HCT116 (cell line): ENCODE data around the gene TSPAN33. TPM values are rescaled to one million over a fixed set of nuclear protein-coding genes. Genes with fewer than 3 reads are reported as not detected.

ENCODE experiments used
- ATAC-seq: fragments of 200-7000 bp; cut with Tn5 transposase; 2 replicates; pipeline ENCODE4 v1.9.1; 2020; ENCODE audit warnings: mild to moderate bottlenecking, moderate library complexity
- BruUV-seq: library from RNA; stranded (reverse); fragments of 400-500 nt; replicated peaks from 2 replicates; lab custom pipeline; 2021; lab: Mats Ljungman, UMichigan
- CTCF ChIA-PET: fragments of 300-600 bp; sonication (Branson Sonifier 250); formaldehyde crosslinking; loops from one replicate; lab custom pipeline; 2021; ENCODE audit warnings: antibody characterized with exemption; lab: Charles Lee
- POLR2A ChIA-PET: fragments of 300-600, 350-600 bp; sonication (Branson Sonifier 250); formaldehyde crosslinking; loops from one replicate; lab custom pipeline; 2021; ENCODE audit warnings: antibody characterized with exemption; lab: Charles Lee
- RAD21 ChIA-PET, 2 experiments: fragments of 300-600 bp; sonication (Branson Sonifier 250); formaldehyde crosslinking; loops; one replicate each; lab custom pipeline; 2023; ENCODE audit warnings: low total read pairs in 2 of 2; ENCODE audit not compliant: uncharacterized antibody in 2 of 2, unreplicated experiment in 2 of 2, low non-redundant PET in 1 of 2; lab: Charles Lee
- DNase-seq: peaks from one replicate; pipeline ENCODE4 v3.0.0-alpha.2; 2010; ENCODE audit warnings: low read depth, low spot score
- H2AFZ ChIP-seq: fragments of 200-600 bp; shearing (Covaris generic), sonication (generic); 2 replicates; pipeline ENCODE4 v1.6.1; 2017; ENCODE audit warnings: low read depth, mixed run types, mixed read lengths, antibody characterized with exemption, low read length; ENCODE audit not compliant: poor library complexity, severe bottlenecking
- H3K27ac ChIP-seq: 2 replicates; pipeline ENCODE4 v1.5.1; 2012; ENCODE audit warnings: low read depth, low read length
- H3K27me3 ChIP-seq: fragments of 200-600 bp; sonication (generic); 2 replicates; pipeline ENCODE4 v1.6.1; 2016; ENCODE audit warnings: mixed run types, low read length, mixed read lengths; ENCODE audit not compliant: insufficient read depth
- H3K36me3 ChIP-seq, 2 experiments: fragments of 200-500 bp in 1 of 2; fragments of 200-600 bp in 1 of 2; sonication (Bioruptor generic) in 1 of 2; sonication (generic) in 1 of 2; 2 replicates each; pipeline versions ENCODE4 v1.5.1 to v1.6.1; 2014 to 2016; ENCODE audit warnings: low read length in 2 of 2, inconsistent platforms in 1 of 2, mixed read lengths in 1 of 2, mixed run types in 1 of 2; ENCODE audit not compliant: insufficient read depth in 2 of 2, control insufficient read depth in 1 of 2
- H3K4me1 ChIP-seq, 2 experiments: fragments of 200-600 bp in 1 of 2; sonication (generic) in 1 of 2; 2 replicates each; pipeline versions ENCODE4 v1.5.1 to v1.6.1; 2012 to 2017; ENCODE audit warnings: low read length in 2 of 2, inconsistent platforms in 1 of 2, mild to moderate bottlenecking in 1 of 2, mixed read lengths in 1 of 2, mixed run types in 1 of 2, moderate library complexity in 1 of 2; ENCODE audit not compliant: insufficient read depth in 2 of 2, control insufficient read depth in 1 of 2
- H3K4me2 ChIP-seq: fragments of 200-600 bp; sonication (generic); 2 replicates; pipeline ENCODE4 v1.6.1; 2017; ENCODE audit warnings: mixed run types, low read length, mixed read lengths
- H3K4me3 ChIP-seq, 2 experiments: fragments of 200-600 bp in 1 of 2; sonication (generic) in 1 of 2; replicated peaks in 1 of 2; 2 replicates each; pipeline ENCODE4 v1.5.1; 2011 to 2016; ENCODE audit warnings: low read length in 2 of 2, control low read depth in 1 of 2, low read depth in 1 of 2, mild to moderate bottlenecking in 1 of 2, mixed read lengths in 1 of 2, mixed run types in 1 of 2
- H3K79me2 ChIP-seq: fragments of 200-600 bp; sonication (generic); 2 replicates; pipeline ENCODE4 v1.6.1; 2017; ENCODE audit warnings: mild to moderate bottlenecking, mixed run types, low read length, moderate library complexity, mixed read lengths; ENCODE audit not compliant: insufficient read depth
- H3K9ac ChIP-seq: fragments of 200-600 bp; sonication (generic); 2 replicates; pipeline ENCODE4 v1.6.1; 2016; ENCODE audit warnings: low read length, mixed read lengths
- H3K9me2 ChIP-seq: fragments of 200-600 bp; sonication (generic), shearing (Covaris generic); 2 replicates; pipeline ENCODE4 v1.6.1; 2017; ENCODE audit warnings: mixed run types, mild to moderate bottlenecking, moderate library complexity; ENCODE audit not compliant: insufficient read depth
- H3K9me3 ChIP-seq, 2 experiments: fragments of 200-500 bp in 1 of 2; fragments of 200-600 bp in 1 of 2; sonication (Bioruptor generic) in 1 of 2; sonication (generic) in 1 of 2; 2 replicates each; pipeline ENCODE4 v1.6.1; 2014 to 2017; ENCODE audit warnings: low read length in 2 of 2, mixed read lengths in 2 of 2, inconsistent platforms in 1 of 2, low read depth in 1 of 2, mild to moderate bottlenecking in 1 of 2, mixed run types in 1 of 2, moderate library complexity in 1 of 2; ENCODE audit not compliant: control insufficient read depth in 1 of 2, insufficient read depth in 1 of 2
- H4K20me1 ChIP-seq: fragments of 200-600 bp; sonication (generic), shearing (Covaris generic); 2 replicates; pipeline ENCODE4 v1.6.1; 2017; ENCODE audit warnings: mixed run types, mild to moderate bottlenecking, moderate library complexity; ENCODE audit not compliant: insufficient read depth
- CBX3 ChIP-seq: IDR thresholded peaks from 2 replicates; pipeline ENCODE4 v1.6.1; 2012; ENCODE audit warnings: low read depth
- CTCF ChIP-seq, 3 experiments: fragments of 200-600 bp in 1 of 3; sonication (generic) in 1 of 3; IDR thresholded peaks in 2 of 3; conservative IDR thresholded peaks in 1 of 3; 2 replicates each; pipeline ENCODE4 v1.5.1; 2012 to 2017; ENCODE audit warnings: low read depth in 2 of 3, low read length in 2 of 3, antibody characterized with exemption in 1 of 3, borderline replicate concordance in 1 of 3, control low read depth in 1 of 3, mild to moderate bottlenecking in 1 of 3, mixed read lengths in 1 of 3, mixed run types in 1 of 3, moderate library complexity in 1 of 3; ENCODE audit not compliant: insufficient read depth in 1 of 3
- EGR1 ChIP-seq: IDR thresholded peaks from 2 replicates; pipeline ENCODE4 v1.6.1; 2012; ENCODE audit warnings: low read depth
- ELF1 ChIP-seq: IDR thresholded peaks from 2 replicates; pipeline ENCODE4 v1.6.1; 2012; ENCODE audit warnings: low read depth, borderline replicate concordance
- EZH2phosphoT487 ChIP-seq: fragments of 200-600 bp; IDR thresholded peaks from 2 replicates; pipeline ENCODE4 v1.6.1; 2018; ENCODE audit warnings: antibody characterized with exemption, borderline replicate concordance
- FOSL1 ChIP-seq: IDR thresholded peaks from 2 replicates; pipeline ENCODE4 v1.6.1; 2012; ENCODE audit warnings: low read depth
- JUND ChIP-seq: IDR thresholded peaks from 2 replicates; pipeline ENCODE4 v1.6.1; 2012
- MAX ChIP-seq: IDR thresholded peaks from 2 replicates; pipeline ENCODE4 v1.6.1; 2012
- POLR2AphosphoS5 ChIP-seq: IDR thresholded peaks from 2 replicates; pipeline ENCODE4 v1.6.1; 2011; ENCODE audit warnings: mild to moderate bottlenecking, low read depth, low read length, moderate library complexity
- REST ChIP-seq: IDR thresholded peaks from 2 replicates; pipeline ENCODE4 v1.6.1; 2012; ENCODE audit warnings: low read depth
- SP1 ChIP-seq: IDR thresholded peaks from 2 replicates; pipeline ENCODE4 v1.6.1; 2012; ENCODE audit warnings: low read depth
- SRF ChIP-seq: IDR thresholded peaks from 2 replicates; pipeline ENCODE4 v1.6.1; 2012; ENCODE audit warnings: low read depth
- TCF7L2 ChIP-seq: IDR thresholded peaks from 2 replicates; pipeline ENCODE4 v1.7.0; 2011; ENCODE audit warnings: borderline replicate concordance, inconsistent platforms; ENCODE audit not compliant: insufficient read depth, insufficient read length; ENCODE audit errors: extremely low read depth
- YY1 ChIP-seq: IDR thresholded peaks from 2 replicates; pipeline ENCODE4 v1.6.1; 2011; ENCODE audit warnings: low read length, low read depth, moderate library complexity, mild to moderate bottlenecking; ENCODE audit not compliant: insufficient replicate concordance; ENCODE audit errors: extremely low read depth
- ZFX ChIP-seq: fragments of 450-650 bp; IDR thresholded peaks from 2 replicates; pipeline ENCODE4 v1.6.1; 2017
- ZNF274 ChIP-seq: fragments of 200-500 bp; sonication (Bioruptor generic); IDR thresholded peaks from 2 replicates; pipeline ENCODE4 v1.6.1; 2014; ENCODE audit warnings: mild to moderate bottlenecking, low read depth, low read length, inconsistent platforms
- intact Hi-C: fragments of 100-400 bp; cut with micrococcal nuclease; formaldehyde crosslinking; loops from 2 replicates; pipeline ENCODE4 v1.10.0; 2022
- total RNA-seq: library from RNA; stranded (reverse); gene quantifications from one replicate; pipeline ENCODE4 v1.2.1, GENCODE V29; 2021; ENCODE audit not compliant: unreplicated experiment
- TF ChIP-seq, protein P1 (sequence below): IDR thresholded peaks from 2 replicates; pipeline ENCODE4 v1.6.1; 2012

TSPAN33 gene
- total RNA-seq, 1 experiment from 2014 or later: 22.2 TPM

DNA sequence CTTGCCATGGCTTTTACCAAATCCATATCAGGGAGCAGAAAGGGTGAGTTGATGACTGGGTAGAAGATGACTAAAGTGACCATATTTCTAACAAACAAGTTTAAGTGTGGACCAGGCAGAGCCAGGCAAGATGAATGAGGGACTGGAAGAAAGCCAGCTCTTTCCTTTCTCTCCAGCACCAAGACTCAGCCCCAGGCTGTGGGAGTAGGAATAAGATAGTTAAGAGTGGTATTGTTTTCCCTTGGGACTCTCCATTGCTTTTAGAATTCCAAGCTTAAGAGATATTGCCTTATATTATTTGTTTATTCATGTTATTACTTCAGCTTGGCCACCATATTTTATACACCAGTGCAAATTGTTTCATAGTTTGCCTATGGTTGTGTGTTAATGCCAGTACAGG, 28.8 kb upstream of the TSPAN33 start (continued):
- no peak for TF ChIP-seq EZH2phosphoT487
- TF ChIP-seq, all 23 proteins: peak for 0

DNA sequence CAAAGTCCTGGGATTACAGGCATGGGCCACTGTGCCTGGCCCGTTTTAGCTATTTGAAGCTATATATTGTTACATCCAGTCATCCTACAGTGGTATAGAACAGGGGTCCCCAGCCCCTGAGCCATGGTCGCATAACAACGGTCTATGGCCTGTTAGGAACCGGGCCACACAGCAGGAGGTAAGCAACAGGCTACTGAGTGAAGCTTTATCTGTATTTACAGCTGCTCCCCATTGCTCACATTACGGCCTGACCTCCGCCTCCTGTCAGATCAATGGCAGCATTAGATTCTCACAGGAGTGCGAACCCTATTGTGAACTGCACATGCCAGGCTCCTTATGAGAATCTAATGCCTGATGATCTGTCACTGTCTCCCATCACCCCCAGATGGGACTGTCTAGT, 26.3 kb upstream of the TSPAN33 start:
- Histone ChIP-seq H3K9ac (no peak overlapping the region), H3K9me3 (peaks cover 0 to 4% of the 10 kb centered on the region in 2 experiments; a peak in 1 of 4 replicates), H3K27me3 (no peaks in the 10 kb centered on the region), H3K27ac (no peak overlapping the region), H3K4me1 (no peaks in the 10 kb centered on the region), H3K9me2 (no peaks in the 10 kb centered on the region), H3K36me3 (no peaks in the 10 kb centered on the region), H2AFZ (no peak overlapping the region), H3K4me3 (no peak overlapping the region), H3K4me2 (no peak overlapping the region), H4K20me1 (no peaks in the 10 kb centered on the region), H3K79me2 (no peaks in the 10 kb centered on the region)
- ATAC-seq: no peak
- intact Hi-C loops: no loop called here
- ChIA-PET POLR2A (no interaction called here), RAD21 (no interaction called here), CTCF (interaction anchor here (0.8 kb wide), 1 partner anchor 46 kb away, joined by 3 read pairs; no protein-coding TSS in a partner anchor)
- TF ChIP-seq ELF1 (no peak), JUND (no peak), TCF7L2 (no peak), ZFX (no peak), FOSL1 (no peak), CTCF (IDR thresholded peaks at IDR 0.05 in 2 of 3, conservative IDR thresholded peaks at IDR 0.05 in 1 of 3; ENCODE audit: borderline replicate concordance in 1 of 3, insufficient read depth in 1 of 3, low read depth in 2 of 3, low read length in 2 of 3) (no peak), YY1 (no peak), POLR2AphosphoS5 (no peak), CBX3 (no peak), EGR1 (no peak), SP1 (no peak), REST (no peak), MAX (no peak), ZNF274 (no peak), SRF (no peak)
- TF ChIP-seq, protein P1, sequence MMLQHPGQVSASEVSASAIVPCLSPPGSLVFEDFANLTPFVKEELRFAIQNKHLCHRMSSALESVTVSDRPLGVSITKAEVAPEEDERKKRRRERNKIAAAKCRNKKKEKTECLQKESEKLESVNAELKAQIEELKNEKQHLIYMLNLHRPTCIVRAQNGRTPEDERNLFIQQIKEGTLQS: no peak
- DNase-seq: no peak
- BruUV-seq: no TSS peak
